Fibroblast of the aortic adventitia (primary cell): ENCODE data around the gene CEACAM18. TPM values are rescaled to one million over a fixed set of nuclear protein-coding genes. Genes with fewer than 3 reads are reported as not detected.
A peak's percentile ranks its signal among the peaks of the same experiment; 100 is the strongest.

Source experiments
- DNase-seq: peaks from one replicate; pipeline ENCODE4 v3.0.0-alpha.2; 2010; ENCODE audit warnings: low read depth
- H3K4me3 ChIP-seq: 2 replicates; pipeline ENCODE4 v1.5.1; 2011; ENCODE audit warnings: low read depth, mild to moderate bottlenecking, control low read depth, low read length, moderate library complexity
- CTCF ChIP-seq: IDR thresholded peaks from 2 replicates; pipeline ENCODE4 v1.5.1; 2011; ENCODE audit warnings: mild to moderate bottlenecking, low read length, control low read depth, inconsistent platforms; ENCODE audit not compliant: insufficient read depth
- total RNA-seq: library from RNA; depleted of rRNA; stranded (reverse); fragments of >200 nt; gene quantifications from 2 replicates; pipeline ENCODE4 v1.2.3, GENCODE V29; 2012; ENCODE audit warnings: low replicate concordance

The CEACAM18 gene
- total RNA-seq, 1 donor = not detected

- no peak for DNase-seq
- no peak for TF ChIP-seq CTCF
- no peak overlapping the region for H3K4me3 ChIP-seq
Observed at GRCh38 chr19:51456541-51457290, 21.6 kb upstream of the CEACAM18 start.

GRCh38 chr19:51457351-51458013 lies 20.9 kb upstream of the CEACAM18 start:
- DNase-seq = no peak
- no peak overlapping the region for H3K4me3 ChIP-seq
- TF ChIP-seq CTCF = no peak

GRCh38 chr19:51458051-51458645 lies 20.2 kb upstream of the CEACAM18 start, which contains the start of gene SIGLEC8:
Gene SIGLEC8, minus strand, starts transcription at chr19:51458454. Its CDS starts 67 bp downstream, at chr19:51458387.
- no peak for DNase-seq
- no peak within 1 kb of the TSS for H3K4me3 ChIP-seq
- TF ChIP-seq CTCF = no peak

GRCh38 chr19:51458899-51459505 lies 19.3 kb upstream of the CEACAM18 start:
- no peak for TF ChIP-seq CTCF
- DNase-seq = no peak
- H3K4me3 ChIP-seq = no peak overlapping the region

GRCh38 chr19:51460164-51460992 lies 18.0 kb upstream of the CEACAM18 start:
- peak; percentile 15 for DNase-seq
- TF ChIP-seq CTCF = no peak
- peak overlapping the region; percentile 39 for H3K4me3 ChIP-seq

GRCh38 chr19:51461723-51462161 lies 16.6 kb upstream of the CEACAM18 start:
- DNase-seq = no peak
- no peak for TF ChIP-seq CTCF
- H3K4me3 ChIP-seq = no peak overlapping the region
